ENCODE results near the gene DPM2.

- no peak for TF ChIP-seq CTCF (IDR thresholded peaks at IDR 0.05)
- no peak for TF ChIP-seq EP300 (IDR thresholded peaks at IDR 0.05)
Measured at GRCh38 chr9:127960410-127961154, 22.9 kb upstream of the DPM2 start.
